Spleen (tissue), 11 donors: ENCODE measurements around the gene CACNA2D2. TPM values are rescaled to one million over a fixed set of nuclear protein-coding genes. Genes with fewer than 3 reads are reported as not detected.

Experiments used
- DNase-seq: peaks from one replicate; pipeline ENCODE4 v3.0.0-alpha.2; 2020
- H3K27ac ChIP-seq, 8 donors: fragments of 200-600 bp; sonication (generic) in 7 of 8; 1 replicate in 4 of 8; 2 replicates in 4 of 8; pipeline versions ENCODE4 v1.5.0 to v1.8.0; 2016 to 2021; ENCODE audit warnings: inconsistent platforms in 4 of 8, mild to moderate bottlenecking in 4 of 8, moderate library complexity in 1 of 8
- H3K27me3 ChIP-seq, 7 donors: fragments of 200-600 bp; sonication (generic) in 6 of 7; replicated peaks in 1 of 7; 1 replicate in 4 of 7; 2 replicates in 3 of 7; pipeline versions ENCODE4 v1.5.0 to v1.8.0; 2016 to 2021; ENCODE audit warnings: inconsistent platforms in 3 of 7, mild to moderate bottlenecking in 1 of 7
- H3K36me3 ChIP-seq, 6 donors: fragments of 200-600 bp; sonication (generic) in 5 of 6; 1 replicate in 4 of 6; 2 replicates in 2 of 6; pipeline versions ENCODE4 v1.5.0 to v1.8.0; 2016 to 2021; ENCODE audit warnings: inconsistent platforms in 2 of 6
- H3K4me1 ChIP-seq, 6 donors: fragments of 200-600 bp; sonication (generic) in 5 of 6; 1 replicate in 3 of 6; 2 replicates in 3 of 6; pipeline versions ENCODE4 v1.5.0 to v1.8.0; 2016 to 2021; ENCODE audit warnings: inconsistent platforms in 3 of 6
- H3K4me3 ChIP-seq, 8 donors: fragments of 200-600 bp; sonication (generic) in 7 of 8; 1 replicate in 4 of 8; 2 replicates in 4 of 8; pipeline versions ENCODE4 v1.5.0 to v1.8.0; 2016 to 2021; ENCODE audit warnings: inconsistent platforms in 4 of 8, mild to moderate bottlenecking in 4 of 8, moderate library complexity in 2 of 8
- H3K9me3 ChIP-seq, 8 donors: fragments of 200-600 bp; sonication (generic) in 7 of 8; 1 replicate in 4 of 8; 2 replicates in 4 of 8; pipeline versions ENCODE4 v1.5.0 to v1.8.0; 2016 to 2021; ENCODE audit warnings: inconsistent platforms in 4 of 8
- POLR2A ChIP-seq, 3 donors: fragments of 450-650 bp; IDR thresholded peaks; one replicate each; pipeline ENCODE4 v1.5.1; 2017; ENCODE audit warnings: antibody characterized with exemption in 3 of 3, mild to moderate bottlenecking in 1 of 3
- POLR2AphosphoS5 ChIP-seq, 3 donors: sonication (generic); formaldehyde crosslinking; IDR thresholded peaks; one replicate each; pipeline ENCODE4 v1.5.1; 2017; ENCODE audit warnings: antibody characterized with exemption in 3 of 3
- WGBS, 5 donors: extraction: QIAGEN DNeasy Blood & Tissue Kit in 3 of 5; methylation state at CpG; one replicate each; pipeline versions ENCODE4 v1.1.5 to v1.1.7; 2013 to 2018; 5-methylcytosine and 5-hydroxymethylcytosine counted together
- intact Hi-C: fragments of 100-400 bp; cut with DNase I; formaldehyde crosslinking; loops from one replicate; pipeline ENCODE4 v1.15.0; 2023; ENCODE audit warnings: low total_unique reads
- polyA plus RNA-seq, 3 donors: library from polyadenylated mRNA; stranded (reverse); fragments of 200-250 nt; gene quantifications; one replicate each; pipeline ENCODE4 v1.2.1, GENCODE V29; 2013
- total RNA-seq, 7 donors: library from RNA; depleted of rRNA in 3 of 7; stranded (reverse); fragments of >200 nt in 3 of 7; fragmentation: NEBNext Ultra II Directional in 4 of 7; extraction: Animal tissue kit (Norgen Biotek cat#: 25700) in 4 of 7; gene quantifications; one replicate each; pipeline versions ENCODE4 v1.1.0 to v1.2.1, GENCODE V29; 2016 to 2021
- TF ChIP-seq, protein P1 (sequence below), 11 experiments: fragments of 200-600 bp in 7 of 11; fragments of 450-650 bp in 4 of 11; sonication (generic) in 4 of 11; IDR thresholded peaks in 8 of 11; conservative IDR thresholded peaks in 3 of 11; 1 replicate in 7 of 11; 2 replicates in 4 of 11; pipeline versions ENCODE4 v1.4.0 to v1.8.0; 2016 to 2021; ENCODE audit warnings: antibody characterized with exemption in 11 of 11, inconsistent platforms in 4 of 11, mild to moderate bottlenecking in 1 of 11
- donor health status: healthy with polysubstance abuse.
- donor health status: DM: no; HTN: no; CAD: no; lungs with moderate emphysema.
- donor health status: DM: no; HTN: no; CAD: no.
- donor health status: Bipolar disorder and iron deficiency.
- donor health status: healthy.
- donor health status: DM: no; HTN: no; CAD: no.
- donor health status: DM: yes; HTN: yes; CAD: no.

Gene CACNA2D2
- total and polyA plus RNA-seq, 10 donors, result 0.24 to 3.2 (median 1.2) TPM

- no peaks in the 10 kb centered on the region for H3K27me3 ChIP-seq
- no peak for DNase-seq
- H3K4me3 ChIP-seq, result no peak overlapping the region
- peaks cover 0 to 9% (median 3%) of the 10 kb centered on the region in 6 donors for H3K4me1 ChIP-seq
- intact Hi-C loops, result no loop called here
- H3K9me3 ChIP-seq, result no peaks in the 10 kb centered on the region
- no peak overlapping the region for H3K27ac ChIP-seq
- TF ChIP-seq, protein P1, sequence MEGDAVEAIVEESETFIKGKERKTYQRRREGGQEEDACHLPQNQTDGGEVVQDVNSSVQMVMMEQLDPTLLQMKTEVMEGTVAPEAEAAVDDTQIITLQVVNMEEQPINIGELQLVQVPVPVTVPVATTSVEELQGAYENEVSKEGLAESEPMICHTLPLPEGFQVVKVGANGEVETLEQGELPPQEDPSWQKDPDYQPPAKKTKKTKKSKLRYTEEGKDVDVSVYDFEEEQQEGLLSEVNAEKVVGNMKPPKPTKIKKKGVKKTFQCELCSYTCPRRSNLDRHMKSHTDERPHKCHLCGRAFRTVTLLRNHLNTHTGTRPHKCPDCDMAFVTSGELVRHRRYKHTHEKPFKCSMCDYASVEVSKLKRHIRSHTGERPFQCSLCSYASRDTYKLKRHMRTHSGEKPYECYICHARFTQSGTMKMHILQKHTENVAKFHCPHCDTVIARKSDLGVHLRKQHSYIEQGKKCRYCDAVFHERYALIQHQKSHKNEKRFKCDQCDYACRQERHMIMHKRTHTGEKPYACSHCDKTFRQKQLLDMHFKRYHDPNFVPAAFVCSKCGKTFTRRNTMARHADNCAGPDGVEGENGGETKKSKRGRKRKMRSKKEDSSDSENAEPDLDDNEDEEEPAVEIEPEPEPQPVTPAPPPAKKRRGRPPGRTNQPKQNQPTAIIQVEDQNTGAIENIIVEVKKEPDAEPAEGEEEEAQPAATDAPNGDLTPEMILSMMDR (IDR thresholded peaks at IDR 0.05 in 8 of 11, conservative IDR thresholded peaks at IDR 0.05 in 3 of 11), result no peak
- TF ChIP-seq POLR2A (IDR thresholded peaks at IDR 0.05) (no peak), POLR2AphosphoS5 (IDR thresholded peaks at IDR 0.05) (no peak)
- no peaks in the 10 kb centered on the region for H3K36me3 ChIP-seq
- WGBS, 5 donors, result 50 to 73% (median 65%) methylated on average over 3 to 4 of the region's 4 CpGs
Observed at GRCh38 chr3:50481992-50482391, 21.4 kb downstream of the CACNA2D2 start.

- DNase-seq, result no peak
- Histone ChIP-seq H3K4me3 (no peak overlapping the region), H3K27ac (no peak overlapping the region), H3K36me3 (no peaks in the 10 kb centered on the region), H3K9me3 (no peaks in the 10 kb centered on the region), H3K4me1 (peaks cover 0 to 9% (median 3%) of the 10 kb centered on the region in 6 donors), H3K27me3 (no peaks in the 10 kb centered on the region)
- intact Hi-C loops, result no loop called here
- no peak for TF ChIP-seq POLR2AphosphoS5 (IDR thresholded peaks at IDR 0.05)
- TF ChIP-seq, protein P1 (IDR thresholded peaks at IDR 0.05 in 8 of 11, conservative IDR thresholded peaks at IDR 0.05 in 3 of 11), result no peak
- TF ChIP-seq POLR2A (IDR thresholded peaks at IDR 0.05), result no peak
- WGBS, 5 donors, result 27 to 60% (median 39%) methylated on average over 4 of the region's 4 CpGs
Observed at GRCh38 chr3:50480471-50480870, 23.0 kb downstream of the CACNA2D2 start.

- intact Hi-C loops, result no loop called here
- H3K27ac ChIP-seq, result no peak overlapping the region
- WGBS, 5 donors, result 69 to 82% (median 76%) methylated on average over 4 of the region's 4 CpGs
Observed at GRCh38 chr3:50479523-50479922, 23.9 kb downstream of the CACNA2D2 start.

GRCh38 chr3:50478671-50479260, 24.7 kb downstream of the CACNA2D2 start:
- intact Hi-C loops, result no loop called here
- H3K27me3 ChIP-seq, result no peaks in the 10 kb centered on the region
- peaks cover 0 to 9% (median 3%) of the 10 kb centered on the region in 6 donors for H3K4me1 ChIP-seq
- TF ChIP-seq, protein P1 (IDR thresholded peaks at IDR 0.05 in 8 of 11, conservative IDR thresholded peaks at IDR 0.05 in 3 of 11), result no peak
- TF ChIP-seq POLR2AphosphoS5 (IDR thresholded peaks at IDR 0.05) (no peak), POLR2A (IDR thresholded peaks at IDR 0.05) (no peak)
- DNase-seq, result no peak
- no peak overlapping the region for H3K4me3 ChIP-seq
- H3K9me3 ChIP-seq, result no peaks in the 10 kb centered on the region
- 90 to 99% (median 96%) methylated on average over 2 of the region's 2 CpGs for WGBS, 5 donors
- H3K27ac ChIP-seq, result no peak overlapping the region
- no peaks in the 10 kb centered on the region for H3K36me3 ChIP-seq

More at GRCh38 chr3:50479523-50479922, 23.9 kb downstream of the CACNA2D2 start:
- no peak for TF ChIP-seq POLR2AphosphoS5 (IDR thresholded peaks at IDR 0.05)
- TF ChIP-seq, protein P1 (IDR thresholded peaks at IDR 0.05 in 8 of 11, conservative IDR thresholded peaks at IDR 0.05 in 3 of 11), result no peak
- no peak for TF ChIP-seq POLR2A (IDR thresholded peaks at IDR 0.05)
- DNase-seq, result no peak
- H3K27me3 ChIP-seq, result no peaks in the 10 kb centered on the region
- peaks cover 0 to 9% (median 3%) of the 10 kb centered on the region in 6 donors for H3K4me1 ChIP-seq
- H3K4me3 ChIP-seq, result no peak overlapping the region
- H3K36me3 ChIP-seq, result no peaks in the 10 kb centered on the region
- H3K9me3 ChIP-seq, result no peaks in the 10 kb centered on the region
